ENCODE measurements around the gene TSPAN5. TPM values are rescaled to one million over a fixed set of nuclear protein-coding genes. Genes with fewer than 3 reads are reported as not detected.
"Not testable (repeated sequence)": the region's sequence is repeated elsewhere in the genome, so short reads cannot be mapped to it uniquely, and the experiment has no call there.

Gene TSPAN5
- total RNA-seq, 1 donor from 2014 or later, result 21.8 TPM

GRCh38 chr4:98482847-98483806 lies 175.3 kb downstream of the TSPAN5 start:
- H3K9me3 Mint-ChIP-seq (ENCODE audit: unreplicated experiment), result no peaks in the 10 kb centered on the region
- no peaks in the 10 kb centered on the region for H3K4me1 Mint-ChIP-seq (ENCODE audit: unreplicated experiment)
- TF ChIP-seq CTCF (IDR thresholded peaks at IDR 0.05; ENCODE audit: unreplicated experiment), result no peak
- DNase-seq (ENCODE audit: low spot score), result no peak
- H3K27ac Mint-ChIP-seq (ENCODE audit: unreplicated experiment), result no peak overlapping the region
- peaks cover 9% of the 10 kb centered on the region for H3K36me3 Mint-ChIP-seq (ENCODE audit: low read depth, unreplicated experiment)
- no peak overlapping the region for H3K4me3 Mint-ChIP-seq (ENCODE audit: unreplicated experiment)
- no peaks in the 10 kb centered on the region for H3K27me3 Mint-ChIP-seq (ENCODE audit: unreplicated experiment)

- no peak for TF ChIP-seq CTCF (IDR thresholded peaks at IDR 0.05; ENCODE audit: unreplicated experiment)
- Mint-ChIP-seq H3K27ac (ENCODE audit: unreplicated experiment) (no peak overlapping the region), H3K27me3 (ENCODE audit: unreplicated experiment) (no peaks in the 10 kb centered on the region), H3K4me1 (ENCODE audit: unreplicated experiment) (no peaks in the 10 kb centered on the region), H3K36me3 (ENCODE audit: low read depth, unreplicated experiment) (peaks cover 10% of the 10 kb centered on the region), H3K4me3 (ENCODE audit: unreplicated experiment) (no peak overlapping the region), H3K9me3 (ENCODE audit: unreplicated experiment) (no peaks in the 10 kb centered on the region)
- no peak for DNase-seq (ENCODE audit: low spot score)
Observed at GRCh38 chr4:98482503-98482846, 175.9 kb downstream of the TSPAN5 start.

GRCh38 chr4:98481167-98481566 lies 177.2 kb downstream of the TSPAN5 start:
- DNase-seq (ENCODE audit: low spot score), result no peak
- Mint-ChIP-seq H3K27me3 (ENCODE audit: unreplicated experiment) (no peaks in the 10 kb centered on the region), H3K36me3 (ENCODE audit: low read depth, unreplicated experiment) (peaks cover 13% of the 10 kb centered on the region), H3K9me3 (ENCODE audit: unreplicated experiment) (no peaks in the 10 kb centered on the region), H3K4me1 (ENCODE audit: unreplicated experiment) (no peaks in the 10 kb centered on the region), H3K27ac (ENCODE audit: unreplicated experiment) (no peak overlapping the region), H3K4me3 (ENCODE audit: unreplicated experiment) (no peak overlapping the region)
- TF ChIP-seq CTCF (IDR thresholded peaks at IDR 0.05; ENCODE audit: unreplicated experiment), result no peak

- H3K4me3 Mint-ChIP-seq (ENCODE audit: unreplicated experiment), result no peak overlapping the region
- no peak for TF ChIP-seq CTCF (IDR thresholded peaks at IDR 0.05; ENCODE audit: unreplicated experiment)
- no peak overlapping the region for H3K27ac Mint-ChIP-seq (ENCODE audit: unreplicated experiment)
- peaks cover 16% of the 10 kb centered on the region for H3K36me3 Mint-ChIP-seq (ENCODE audit: low read depth, unreplicated experiment)
- H3K4me1 Mint-ChIP-seq (ENCODE audit: unreplicated experiment), result no peaks in the 10 kb centered on the region
- no peaks in the 10 kb centered on the region for H3K9me3 Mint-ChIP-seq (ENCODE audit: unreplicated experiment)
- no peaks in the 10 kb centered on the region for H3K27me3 Mint-ChIP-seq (ENCODE audit: unreplicated experiment)
- DNase-seq (ENCODE audit: low spot score), result no peak
Observed at GRCh38 chr4:98480535-98480934, 177.9 kb downstream of the TSPAN5 start.

- H3K4me3 Mint-ChIP-seq (ENCODE audit: unreplicated experiment); DNase-seq (ENCODE audit: low spot score); H3K27ac Mint-ChIP-seq (ENCODE audit: unreplicated experiment); H3K27me3 Mint-ChIP-seq (ENCODE audit: unreplicated experiment); H3K9me3 Mint-ChIP-seq (ENCODE audit: unreplicated experiment); H3K4me1 Mint-ChIP-seq (ENCODE audit: unreplicated experiment): not testable (repeated sequence)
- H3K36me3 Mint-ChIP-seq (ENCODE audit: low read depth, unreplicated experiment), result peaks cover 20% of the 10 kb centered on the region
Observed at GRCh38 chr4:98479590-98479989, 178.8 kb downstream of the TSPAN5 start.

Data from endothelial cell (in vitro differentiated cells).